SK-N-SH (cell line): ENCODE results near the gene MPZL1.

Experiments
- MXI1 ChIP-seq: IDR thresholded peaks from 2 replicates; pipeline ENCODE4 v1.6.1; 2012; ENCODE audit warnings: mild to moderate bottlenecking, low read depth, low read length, improper control_type of control experiment
- PBX3 ChIP-seq: IDR thresholded peaks from 2 replicates; pipeline ENCODE4; 2012
- YY1 ChIP-seq: IDR thresholded peaks from 2 replicates; pipeline ENCODE4 v1.4.0; 2012; ENCODE audit warnings: low read depth, mild to moderate bottlenecking
- TF ChIP-seq, protein P1 (sequence below): fragments of 200-600 bp; sonication (generic); IDR thresholded peaks from 2 replicates; pipeline ENCODE4 v1.6.1; 2017; ENCODE audit warnings: antibody characterized with exemption, mild to moderate bottlenecking, moderate library complexity

- TF ChIP-seq, protein P1, sequence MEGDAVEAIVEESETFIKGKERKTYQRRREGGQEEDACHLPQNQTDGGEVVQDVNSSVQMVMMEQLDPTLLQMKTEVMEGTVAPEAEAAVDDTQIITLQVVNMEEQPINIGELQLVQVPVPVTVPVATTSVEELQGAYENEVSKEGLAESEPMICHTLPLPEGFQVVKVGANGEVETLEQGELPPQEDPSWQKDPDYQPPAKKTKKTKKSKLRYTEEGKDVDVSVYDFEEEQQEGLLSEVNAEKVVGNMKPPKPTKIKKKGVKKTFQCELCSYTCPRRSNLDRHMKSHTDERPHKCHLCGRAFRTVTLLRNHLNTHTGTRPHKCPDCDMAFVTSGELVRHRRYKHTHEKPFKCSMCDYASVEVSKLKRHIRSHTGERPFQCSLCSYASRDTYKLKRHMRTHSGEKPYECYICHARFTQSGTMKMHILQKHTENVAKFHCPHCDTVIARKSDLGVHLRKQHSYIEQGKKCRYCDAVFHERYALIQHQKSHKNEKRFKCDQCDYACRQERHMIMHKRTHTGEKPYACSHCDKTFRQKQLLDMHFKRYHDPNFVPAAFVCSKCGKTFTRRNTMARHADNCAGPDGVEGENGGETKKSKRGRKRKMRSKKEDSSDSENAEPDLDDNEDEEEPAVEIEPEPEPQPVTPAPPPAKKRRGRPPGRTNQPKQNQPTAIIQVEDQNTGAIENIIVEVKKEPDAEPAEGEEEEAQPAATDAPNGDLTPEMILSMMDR = no peak
- TF ChIP-seq MXI1 = peak; percentile 61
- TF ChIP-seq PBX3 = peak; percentile 100
- TF ChIP-seq YY1 = peak; percentile 51; the same call in 1 of the 2 replicates
These were observed at the start of gene MPZL1 for GRCh38 chr1:167721617-167722151.
